ENCODE data around the gene ATP8B2. TPM values are rescaled to one million over a fixed set of nuclear protein-coding genes. Genes with fewer than 3 reads are reported as not detected.

The ATP8B2 gene
- total RNA-seq, 4 donors from 2014 or later: 2.4 to 55.5 (median 11.1) TPM

- H3K4me1 ChIP-seq: peaks cover 29 to 68% (median 39%) of the 10 kb centered on the region in 3 donors
- no peaks in the 10 kb centered on the region for H3K9me3 ChIP-seq
- intact Hi-C loops (cut with DNase I): no loop called here
- H3K27ac ChIP-seq: peak overlapping the region; percentile 85 to 98 (median 95)
- peak overlapping the region; percentile 27 to 91 (median 46) for H3K4me3 ChIP-seq
- H3K36me3 ChIP-seq: peaks cover 0 to 23% (median 9%) of the 10 kb centered on the region in 3 donors
- peaks cover 0 to 38% (median 0%) of the 10 kb centered on the region in 4 donors for H3K27me3 ChIP-seq
- DNase-seq: no peak
- TF ChIP-seq CTCF (IDR thresholded peaks at IDR 0.05) (no peak), POLR2A (IDR thresholded peaks at IDR 0.05) (peak in 1 of 4 donors; percentile 11)
- WGBS, 2 donors: 13 to 36% methylated on average over 4 to 5 of the region's 5 CpGs
Measured at GRCh38 chr1:154327466-154328317, 2.4 kb downstream of the ATP8B2 start.

- Histone ChIP-seq H3K4me3 (peak overlapping the region; percentile 27 to 91 (median 46)), H3K27me3 (peaks cover 0 to 30% (median 0%) of the 10 kb centered on the region in 4 donors), H3K4me1 (peaks cover 29 to 68% (median 39%) of the 10 kb centered on the region in 3 donors), H3K27ac (peak overlapping the region; percentile 85 to 98 (median 95)), H3K9me3 (no peaks in the 10 kb centered on the region), H3K36me3 (peaks cover 0 to 30% (median 13%) of the 10 kb centered on the region in 3 donors)
- 7 to 19% methylated on average over 7 to 19 of the region's 76 CpGs for WGBS, 2 donors
- DNase-seq: no peak
- TF ChIP-seq POLR2A (IDR thresholded peaks at IDR 0.05) (peak in 1 of 4 donors; percentile 49), CTCF (IDR thresholded peaks at IDR 0.05) (no peak)
- intact Hi-C loops (cut with DNase I): no loop called here
Measured at GRCh38 chr1:154328318-154329151, 3.2 kb downstream of the ATP8B2 start.

GRCh38 chr1:154329152-154329521 is 3.8 kb downstream of the ATP8B2 start:
- TF ChIP-seq CTCF (IDR thresholded peaks at IDR 0.05) (peak in 1 of 6 experiments; percentile 15), POLR2A (IDR thresholded peaks at IDR 0.05) (no peak)
- peaks cover 0 to 26% (median 0%) of the 10 kb centered on the region in 4 donors for H3K27me3 ChIP-seq
- no peaks in the 10 kb centered on the region for H3K9me3 ChIP-seq
- DNase-seq: no peak
- peaks cover 0 to 35% (median 13%) of the 10 kb centered on the region in 3 donors for H3K36me3 ChIP-seq
- intact Hi-C loops (cut with DNase I): no loop called here
- WGBS, 2 donors: 40 to 80% methylated on average over 2 to 3 of the region's 6 CpGs
- H3K4me3 ChIP-seq: peak overlapping the region; percentile 27 to 91 (median 46)
- H3K27ac ChIP-seq: peak overlapping the region; percentile 85 to 98 (median 95)
- H3K4me1 ChIP-seq: peaks cover 29 to 72% (median 39%) of the 10 kb centered on the region in 3 donors

- DNase-seq: no peak
- Histone ChIP-seq H3K27ac (peak overlapping the region in 3 of 4 donors; percentile 94 to 98 (median 96)), H3K27me3 (peaks cover 0 to 25% (median 0%) of the 10 kb centered on the region in 4 donors), H3K9me3 (no peaks in the 10 kb centered on the region), H3K36me3 (peaks cover 0 to 39% (median 13%) of the 10 kb centered on the region in 3 donors), H3K4me1 (peaks cover 29 to 73% (median 40%) of the 10 kb centered on the region in 3 donors), H3K4me3 (peak overlapping the region in 1 of 4 donors; percentile 91)
- no peak for TF ChIP-seq CTCF (IDR thresholded peaks at IDR 0.05)
- no peak for TF ChIP-seq POLR2A (IDR thresholded peaks at IDR 0.05)
- intact Hi-C loops (cut with DNase I): no loop called here
- WGBS, 2 donors: 80 to 84% methylated on average over 7 of the region's 7 CpGs
Measured at GRCh38 chr1:154329551-154330131, 4.3 kb downstream of the ATP8B2 start.

Data from esophagus squamous epithelium (tissue), 5 donors.